HS-5 (cell line): ENCODE results near the gene FXYD5.
"Not testable (repeated sequence)": the region's sequence is repeated elsewhere in the genome, so short reads cannot be mapped to it uniquely, and the experiment has no call there.

Source experiments
- DNase-seq: peaks from one replicate; pipeline ENCODE4 v3.0.0-alpha.2; 2012; ENCODE audit warnings: low read depth

The FXYD5 gene

DNA sequence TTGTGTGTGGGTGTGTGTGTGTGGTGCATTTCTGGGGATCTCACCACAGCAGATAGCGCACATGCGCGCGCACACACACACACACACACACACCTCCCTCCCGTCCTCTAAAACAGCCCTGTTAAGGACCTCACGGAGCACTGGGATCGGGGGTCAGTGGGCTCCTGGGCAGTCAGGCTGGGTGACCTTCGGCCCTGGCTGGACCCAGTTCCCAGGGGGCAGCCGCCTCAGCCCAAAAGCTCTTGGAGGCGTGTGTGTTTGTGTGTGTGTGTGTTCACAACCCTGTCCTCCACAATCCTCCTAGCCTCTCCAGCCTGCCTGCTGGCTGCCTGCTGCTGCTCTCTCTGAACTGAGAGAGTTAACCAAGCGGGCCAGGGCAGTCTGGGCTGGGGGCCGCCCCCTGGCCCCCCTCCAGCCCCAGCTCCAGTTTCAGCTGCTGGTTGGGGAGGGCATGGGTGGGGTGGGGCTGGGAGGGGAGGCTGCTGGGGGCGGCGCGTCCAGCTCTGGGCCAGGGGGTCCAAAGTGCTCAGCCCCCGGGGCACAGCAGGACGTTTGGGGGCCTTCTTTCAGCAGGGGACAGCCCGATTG lies 16.1 kb upstream of the FXYD5 start, which contains the start of gene FXYD1:
FXYD1 (plus strand) TSS at position 520 of the 588 bp plus-strand sequence. CDS start 1,256 bp downstream, outside the sequence.
- no peak for DNase-seq

DNA sequence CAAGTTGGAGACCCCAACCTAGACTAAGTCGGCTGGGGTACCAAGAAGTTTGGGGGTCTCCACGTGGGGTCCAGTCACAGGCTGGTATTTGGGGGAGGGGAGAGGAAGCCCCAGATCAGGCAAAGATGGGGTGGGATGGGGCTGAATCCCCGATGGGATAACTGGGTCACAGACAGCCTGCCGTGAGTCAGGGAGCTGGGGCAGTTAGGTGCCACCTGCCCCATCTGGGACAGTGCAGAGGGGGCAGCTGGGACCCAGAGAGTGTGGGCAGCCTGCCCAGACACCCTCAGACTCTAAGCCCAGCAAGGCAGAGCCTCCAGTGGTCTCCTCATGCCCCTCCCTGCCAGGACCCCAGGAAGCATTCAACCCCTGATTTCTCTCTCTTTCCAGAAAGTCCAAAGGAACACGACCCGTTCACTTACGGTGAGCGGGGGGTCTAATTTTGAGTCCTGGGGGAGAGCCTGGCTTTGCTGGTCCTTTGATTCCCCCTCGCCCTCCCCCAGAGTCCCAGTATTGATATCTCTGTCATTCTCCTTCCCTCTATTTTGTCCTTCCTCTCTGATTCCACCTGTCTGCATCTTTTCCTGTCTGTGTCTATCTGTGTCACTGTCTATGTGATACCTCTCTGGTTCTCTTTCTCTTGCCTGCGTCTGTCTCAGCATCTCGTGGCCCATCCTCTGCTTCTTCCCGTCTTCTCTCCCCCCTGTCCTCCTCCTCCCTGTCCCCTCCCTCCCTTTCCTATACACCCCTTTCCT lies 14.2 kb upstream of the FXYD5 start:
- no peak for DNase-seq

DNA sequence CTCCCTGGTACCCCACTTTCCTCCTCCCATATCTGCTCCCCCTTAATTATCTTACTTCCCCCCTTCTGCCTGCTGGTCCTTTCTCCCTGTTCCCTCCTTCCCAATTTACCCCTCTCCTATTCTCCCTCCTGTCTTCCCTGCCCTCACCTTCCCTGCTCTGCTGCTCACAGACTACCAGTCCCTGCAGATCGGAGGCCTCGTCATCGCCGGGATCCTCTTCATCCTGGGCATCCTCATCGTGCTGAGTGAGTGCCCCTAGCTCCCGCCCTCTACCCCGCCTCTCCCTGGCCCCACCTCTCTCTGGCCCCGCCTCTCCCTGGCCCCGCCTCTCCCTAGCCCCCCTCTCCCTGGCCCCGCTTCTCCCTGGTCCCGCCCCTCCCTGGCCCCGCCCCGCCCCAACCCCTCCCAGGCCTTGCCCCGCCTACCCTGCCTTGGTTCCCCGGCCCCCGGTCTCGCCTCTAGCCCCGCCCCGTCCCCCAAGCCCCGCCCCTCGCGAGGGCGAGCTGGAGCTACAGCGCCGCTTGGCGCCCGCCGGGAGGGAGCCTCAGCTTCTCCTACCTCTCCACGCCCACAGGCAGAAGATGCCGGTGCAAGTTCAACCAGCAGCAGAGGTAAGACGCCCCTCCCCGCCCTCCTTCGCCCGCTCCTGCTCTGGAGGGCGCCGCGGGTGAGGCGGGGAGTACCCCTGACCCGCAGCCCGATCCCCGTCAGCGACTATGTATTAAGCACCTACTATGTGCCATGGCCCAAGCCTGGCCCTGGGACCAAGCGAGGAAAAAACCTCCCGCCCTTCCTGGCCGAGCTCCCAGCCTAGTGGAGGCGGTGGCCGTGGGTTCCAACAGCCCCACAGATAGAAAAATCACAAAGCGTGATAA lies 13.3 kb upstream of the FXYD5 start:
- DNase-seq = no peak

DNA sequence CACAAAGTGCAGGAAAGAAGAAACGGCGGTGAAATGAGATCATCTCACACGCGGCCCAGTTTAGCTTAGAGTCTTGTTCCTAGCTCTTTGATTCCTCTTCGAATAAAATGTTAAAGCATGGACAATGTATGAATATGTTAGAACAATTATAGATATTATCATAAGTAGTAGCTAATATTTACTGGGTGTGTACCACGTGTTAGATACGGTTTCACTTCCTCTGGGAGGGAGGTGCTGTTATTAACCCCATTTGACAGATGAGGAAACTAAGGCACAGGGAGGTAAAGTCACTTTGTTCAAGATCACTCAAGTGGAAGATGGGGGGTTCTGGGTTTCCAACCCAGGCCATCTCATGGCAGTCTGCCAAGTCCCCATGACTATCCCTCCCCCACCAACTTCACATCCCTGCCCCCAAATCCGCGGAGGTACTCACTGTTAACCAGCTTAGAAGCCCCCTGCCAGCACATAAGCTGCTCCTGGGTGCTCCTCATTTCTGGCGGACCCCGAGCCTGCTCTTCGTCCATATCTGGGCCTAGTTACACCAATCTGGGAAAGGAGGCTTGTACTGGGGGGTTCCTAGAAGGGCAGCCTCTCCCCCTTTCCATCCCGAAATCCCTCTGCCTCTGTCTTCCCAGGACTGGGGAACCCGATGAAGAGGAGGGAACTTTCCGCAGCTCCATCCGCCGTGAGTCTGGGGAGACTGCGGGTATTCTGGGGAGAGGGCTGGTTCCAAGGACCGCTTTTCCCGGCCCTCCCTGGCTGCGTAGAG lies 12.5 kb upstream of the FXYD5 start:
- no peak for DNase-seq

DNA sequence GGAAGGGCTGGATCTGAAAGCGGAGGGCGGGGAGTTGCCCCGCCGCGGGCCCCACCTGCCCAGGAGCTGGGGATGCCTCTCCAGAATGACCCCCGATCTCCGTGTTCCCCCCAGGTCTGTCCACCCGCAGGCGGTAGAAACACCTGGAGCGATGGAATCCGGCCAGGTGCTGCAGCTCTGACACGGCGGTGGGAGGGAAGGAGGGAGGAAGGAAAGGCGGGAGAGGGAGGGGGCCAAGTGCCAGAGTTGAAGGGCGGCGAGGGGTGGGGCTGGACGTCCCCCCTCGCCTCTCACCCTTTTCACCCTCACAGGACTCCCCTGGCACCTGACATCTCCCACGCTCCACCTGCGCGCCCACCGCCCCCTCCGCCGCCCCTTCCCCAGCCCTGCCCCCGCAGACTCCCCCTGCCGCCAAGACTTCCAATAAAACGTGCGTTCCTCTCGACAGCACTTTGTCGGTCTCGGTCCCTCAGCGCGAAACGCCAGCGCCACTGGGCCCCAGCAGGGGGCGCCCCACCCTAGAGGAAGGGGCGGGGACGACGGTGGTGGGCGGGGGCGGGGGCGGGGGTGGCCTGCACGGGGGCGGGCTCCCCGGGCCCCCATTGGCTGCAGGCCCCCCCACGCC lies 11.8 kb upstream of the FXYD5 start:
- no peak for DNase-seq

DNA sequence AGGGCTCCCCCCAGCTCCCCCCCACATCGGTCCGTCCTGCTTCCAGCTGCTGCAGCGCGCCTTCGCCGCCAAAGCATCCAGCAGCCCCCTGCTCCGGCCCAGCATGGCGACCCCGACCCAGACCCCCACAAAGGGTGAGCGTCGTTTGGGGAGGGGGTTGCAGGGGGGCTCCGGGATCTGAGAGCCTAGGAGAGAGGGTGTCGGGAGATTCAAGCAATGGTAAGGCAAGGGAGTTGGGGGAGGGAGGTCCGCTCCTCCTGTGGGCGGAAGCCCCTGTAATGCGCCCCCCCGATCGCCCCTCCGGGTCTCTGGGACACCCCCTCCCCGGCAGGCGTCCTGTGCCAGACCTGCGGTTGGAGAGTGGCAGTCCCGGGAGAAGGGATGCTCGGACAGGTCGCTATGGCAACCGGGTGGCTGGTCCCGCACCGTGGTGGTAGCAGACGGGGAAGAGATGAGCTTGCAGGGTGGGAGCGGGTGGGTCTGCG lies 11.3 kb upstream of the FXYD5 start, which contains the start of gene FXYD7:
FXYD7 (plus strand) TSS at position 25 of the 485 bp plus-strand sequence; CDS start at position 104, 79 bp downstream.
- DNase-seq = no peak

DNA sequence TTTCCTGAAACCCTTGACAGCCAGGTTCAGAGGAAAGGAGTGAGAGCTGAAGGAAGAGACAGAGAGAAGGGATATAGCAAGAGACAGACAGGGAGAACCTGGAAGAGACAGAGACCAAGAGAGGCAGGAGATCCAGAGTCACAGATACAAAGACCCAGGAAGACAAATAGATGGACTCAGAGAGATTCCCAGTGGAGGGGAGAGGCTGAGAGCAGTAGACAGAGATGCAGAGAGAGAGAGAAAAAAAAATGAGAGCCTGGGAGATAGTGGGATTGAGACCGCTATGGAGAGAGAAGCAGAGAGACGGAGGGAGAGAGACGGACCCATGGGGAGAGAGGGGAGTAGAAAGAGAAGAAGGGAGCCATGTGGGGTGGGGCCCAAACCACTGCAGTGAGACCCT lies 10.7 kb upstream of the FXYD5 start:
- DNase-seq = no peak

DNA sequence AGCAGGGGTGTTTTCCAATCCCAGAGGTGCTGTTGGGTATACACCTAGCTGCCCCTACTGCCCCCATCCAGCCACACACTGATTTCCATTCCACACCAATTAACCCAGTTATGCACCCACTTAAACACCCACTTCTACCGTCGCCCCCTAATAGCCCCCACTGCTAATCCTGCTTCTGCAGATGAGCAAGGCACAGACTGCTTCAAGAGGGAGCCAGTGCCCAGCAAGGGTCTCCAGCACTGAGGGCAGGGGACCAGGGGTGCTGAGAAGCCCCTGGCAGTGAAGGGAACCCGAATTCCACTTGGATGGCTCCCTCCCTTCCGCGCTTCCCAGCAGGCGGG lies 10.3 kb upstream of the FXYD5 start:
- DNase-seq = no peak

DNA sequence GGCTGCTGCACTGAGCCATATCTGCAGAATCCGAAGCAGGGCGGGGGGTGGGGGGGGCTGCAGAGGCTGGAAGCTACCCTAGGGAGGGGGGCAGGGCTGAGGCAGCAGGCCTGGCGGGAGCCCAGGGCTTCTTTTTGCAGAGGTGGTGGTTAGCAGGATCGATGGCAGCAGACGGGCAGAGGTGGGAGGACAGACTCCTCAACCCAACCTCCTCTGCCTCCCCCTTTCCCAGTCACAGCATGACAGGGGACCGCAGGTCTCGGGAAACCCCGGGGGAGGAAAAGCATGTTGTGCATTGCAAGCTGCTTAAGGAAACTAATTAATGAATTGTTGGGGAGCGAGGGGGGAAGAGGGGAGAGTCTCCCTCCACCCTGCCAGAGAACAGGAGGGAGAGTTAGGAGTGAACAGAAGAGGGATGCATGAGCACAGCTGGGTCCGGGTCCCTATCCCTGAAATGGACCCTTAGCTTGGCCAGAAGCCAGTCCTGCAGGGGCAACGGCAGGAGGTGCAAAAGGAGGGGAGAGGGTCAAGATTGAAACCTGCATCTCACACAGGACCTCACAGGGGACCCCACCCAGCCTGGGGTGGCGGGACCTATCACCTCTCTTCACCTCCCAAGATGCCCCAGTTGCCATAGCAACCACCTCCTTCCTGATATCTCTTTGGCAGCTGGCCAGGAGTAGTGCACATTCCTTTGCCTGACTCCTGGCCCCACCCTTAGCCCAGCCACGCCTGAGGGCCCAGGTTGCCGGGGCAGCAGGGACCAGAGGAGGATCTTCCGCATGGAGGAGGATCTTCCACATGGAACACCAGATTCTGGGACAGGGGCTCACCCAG lies 9.7 kb upstream of the FXYD5 start:
- DNase-seq = no peak

DNA sequence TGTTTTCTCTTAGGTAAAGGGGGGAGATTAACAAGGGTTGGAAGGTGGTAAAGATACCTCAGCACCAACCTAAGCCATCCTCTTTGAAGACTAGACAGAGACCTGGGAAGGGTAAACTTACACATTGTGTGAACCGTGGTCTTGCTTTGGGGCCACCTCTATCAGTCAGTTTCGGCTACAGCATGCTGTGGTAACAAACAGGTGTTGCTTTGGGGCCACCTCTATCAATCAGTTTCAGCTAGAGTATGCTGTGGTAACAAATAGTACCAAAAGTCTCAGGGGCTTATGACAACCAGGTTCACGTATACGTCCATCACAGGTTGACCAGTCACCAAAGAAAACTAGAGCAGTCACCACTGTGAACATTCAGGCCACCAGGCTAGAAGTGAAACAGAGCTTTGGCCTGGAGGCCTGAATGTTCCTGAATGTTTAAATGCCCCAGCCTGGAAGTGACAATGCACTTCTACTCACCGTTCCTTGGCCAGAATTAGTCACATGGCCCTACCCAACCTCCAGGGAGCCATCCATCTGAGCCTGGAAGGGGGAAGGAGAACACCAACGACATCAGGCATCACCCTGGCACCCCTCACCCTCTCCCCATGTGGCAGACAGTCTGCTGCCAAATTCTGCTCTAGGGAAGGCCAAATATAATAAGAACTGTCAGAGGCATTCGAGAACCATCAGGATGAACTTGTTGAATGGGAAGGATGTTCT lies 7.6 kb upstream of the FXYD5 start:
- DNase-seq = no peak

DNA sequence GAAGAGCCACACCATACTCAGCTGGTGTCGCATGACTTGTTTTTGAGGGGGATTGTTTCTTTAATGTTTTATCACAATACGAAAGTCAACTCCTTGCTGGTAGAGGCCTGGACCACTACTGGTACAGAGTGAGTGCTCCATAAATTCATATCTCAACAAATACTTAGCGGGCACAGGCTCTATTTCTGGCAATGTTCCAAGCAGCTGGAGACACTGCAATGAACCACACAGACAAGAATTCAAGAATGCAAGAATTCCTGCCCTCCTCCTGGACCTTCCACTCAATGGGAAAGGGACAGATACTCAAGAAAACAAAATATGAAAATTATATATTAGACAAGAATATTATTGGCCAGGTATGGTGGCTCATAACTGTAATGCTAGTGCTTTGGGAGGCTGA lies 5.1 kb upstream of the FXYD5 start:
- no peak for DNase-seq

DNA sequence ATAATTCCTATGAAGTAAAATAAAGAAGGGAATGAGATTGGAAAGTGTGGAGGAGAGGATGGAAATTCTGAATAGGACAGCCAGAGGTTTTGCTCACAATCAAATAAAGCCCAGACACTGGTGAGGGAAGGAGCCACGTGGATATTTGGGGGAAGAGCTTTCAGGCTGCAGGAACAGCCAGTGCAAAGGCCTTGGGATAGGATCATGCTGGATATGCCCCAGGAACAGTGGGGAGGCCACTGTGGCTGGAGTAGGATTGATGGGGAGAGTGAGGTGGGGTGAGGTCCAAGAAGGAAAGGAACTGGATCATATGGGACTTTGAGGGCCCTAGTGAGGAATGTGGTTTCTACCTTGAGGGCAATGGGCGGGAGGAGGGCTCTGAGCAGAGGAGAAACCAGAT lies 4.1 kb upstream of the FXYD5 start:
- no peak for DNase-seq

DNA sequence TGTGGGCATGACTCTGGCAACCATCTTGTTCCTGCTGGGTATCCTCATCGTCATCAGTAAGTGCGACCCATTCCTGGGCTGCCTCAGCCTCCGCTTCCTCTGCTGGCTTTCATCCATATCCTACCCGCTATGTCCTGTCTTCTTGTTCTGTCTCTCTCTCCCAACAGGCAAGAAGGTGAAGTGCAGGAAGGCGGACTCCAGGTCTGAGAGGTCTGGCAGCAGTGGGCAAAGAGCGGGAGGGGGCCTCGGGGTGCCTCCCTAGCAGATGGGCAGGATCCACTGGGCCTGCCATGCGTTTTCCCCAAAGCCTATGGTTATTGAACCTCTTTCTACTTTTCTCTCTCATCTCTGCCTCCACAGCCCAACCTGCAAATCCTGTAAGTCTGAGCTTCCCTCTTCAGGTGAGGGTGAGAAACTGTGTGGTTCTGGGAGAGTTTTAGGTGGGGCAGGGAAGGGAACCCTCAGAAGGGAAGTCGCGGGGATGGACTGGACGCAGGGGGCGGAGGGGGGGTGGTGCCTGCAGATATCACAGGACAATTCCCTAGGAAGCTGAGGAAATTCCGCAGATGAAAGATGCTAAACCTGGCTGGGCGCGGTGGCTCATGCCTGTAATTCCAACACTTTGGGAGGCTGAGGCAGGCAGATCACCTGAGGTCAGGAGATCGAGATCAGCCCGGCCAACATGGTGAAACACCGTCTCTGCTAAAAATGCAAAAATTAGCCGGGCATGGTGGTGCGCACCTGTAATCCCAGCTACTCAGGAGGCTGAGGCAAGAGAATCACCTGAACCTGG lies 3.1 kb upstream of the FXYD5 start:
- DNase-seq = no peak

DNA sequence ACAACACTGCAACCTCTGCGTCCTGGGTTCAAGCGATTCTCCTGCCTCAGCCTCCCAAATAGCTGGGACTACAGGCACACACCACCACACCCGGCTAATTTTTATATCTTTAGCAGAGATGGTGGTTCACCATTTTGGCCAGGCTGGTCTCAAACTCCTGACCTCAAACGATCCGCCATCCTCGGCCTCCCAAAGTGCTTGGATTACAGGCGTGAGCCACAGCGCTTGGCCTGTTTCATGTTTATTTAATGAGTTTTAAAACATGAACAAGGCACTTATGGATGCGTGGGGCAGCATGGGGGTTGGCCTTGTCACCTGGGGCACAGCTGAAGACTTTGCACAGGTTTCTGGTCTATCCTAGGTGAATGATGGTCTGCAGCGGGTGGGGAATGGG lies 1.4 kb upstream of the FXYD5 start:
- not testable (repeated sequence) for DNase-seq

DNA sequence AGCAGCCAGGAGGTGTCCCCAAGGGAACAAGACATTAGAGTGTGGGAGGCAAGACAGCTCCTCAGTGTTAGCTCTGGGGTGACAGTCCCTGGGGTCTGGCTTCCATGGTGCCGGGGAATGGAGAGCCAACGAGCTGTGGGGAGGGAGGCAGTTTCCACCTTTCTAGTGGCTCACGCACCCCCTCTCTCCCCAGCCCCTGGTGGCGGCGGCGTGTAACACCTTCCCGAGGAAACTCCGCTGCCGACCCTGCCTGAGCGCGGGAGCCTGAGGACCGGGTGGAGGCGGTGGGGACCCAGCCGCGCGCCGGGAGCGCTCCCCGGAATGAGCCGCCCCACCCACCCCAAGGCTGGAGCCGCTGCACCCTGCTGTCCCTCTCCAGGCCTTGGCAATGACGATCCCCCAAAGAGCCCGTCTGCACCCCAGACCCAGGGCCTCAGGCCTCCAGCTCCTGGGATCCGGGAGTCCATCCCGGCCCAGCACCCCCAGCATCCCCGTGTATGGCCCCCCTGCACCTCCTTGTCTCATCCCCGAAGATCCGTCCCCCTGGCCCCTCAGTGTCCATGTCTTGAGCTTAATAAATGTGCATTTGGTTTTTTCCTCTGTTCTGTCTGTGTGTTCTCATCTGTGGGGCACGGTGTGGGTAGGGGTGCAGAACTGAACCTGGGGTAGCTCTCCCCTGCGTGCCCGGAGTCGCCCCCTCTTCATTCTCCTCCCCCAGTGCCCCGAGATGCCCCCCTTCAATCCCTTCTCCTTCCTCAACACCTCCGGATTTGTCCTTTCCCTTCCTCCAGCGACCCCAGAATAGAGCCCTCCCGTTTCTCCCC lies 622 bp upstream of the FXYD5 start:
- DNase-seq = no peak

DNA sequence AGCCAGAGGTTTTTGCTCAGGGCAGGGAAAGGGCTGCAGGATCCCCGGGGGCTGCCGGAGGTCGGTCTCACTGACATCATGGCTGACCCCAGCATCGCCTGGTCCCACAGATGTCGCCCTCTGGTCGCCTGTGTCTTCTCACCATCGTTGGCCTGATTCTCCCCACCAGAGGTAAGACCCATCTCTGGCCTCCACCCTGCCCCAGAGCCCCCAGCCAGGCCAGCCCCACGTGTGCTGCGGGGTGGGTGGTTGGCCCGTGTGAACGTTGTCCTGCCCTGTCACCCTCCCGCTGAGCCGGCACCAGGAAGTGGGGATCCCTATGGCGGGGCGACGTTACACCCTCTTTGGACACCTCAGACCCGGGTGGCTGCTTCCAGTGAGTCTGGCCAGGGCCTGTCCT lies 906 bp downstream of the FXYD5 start:
- DNase-seq = no peak

DNA sequence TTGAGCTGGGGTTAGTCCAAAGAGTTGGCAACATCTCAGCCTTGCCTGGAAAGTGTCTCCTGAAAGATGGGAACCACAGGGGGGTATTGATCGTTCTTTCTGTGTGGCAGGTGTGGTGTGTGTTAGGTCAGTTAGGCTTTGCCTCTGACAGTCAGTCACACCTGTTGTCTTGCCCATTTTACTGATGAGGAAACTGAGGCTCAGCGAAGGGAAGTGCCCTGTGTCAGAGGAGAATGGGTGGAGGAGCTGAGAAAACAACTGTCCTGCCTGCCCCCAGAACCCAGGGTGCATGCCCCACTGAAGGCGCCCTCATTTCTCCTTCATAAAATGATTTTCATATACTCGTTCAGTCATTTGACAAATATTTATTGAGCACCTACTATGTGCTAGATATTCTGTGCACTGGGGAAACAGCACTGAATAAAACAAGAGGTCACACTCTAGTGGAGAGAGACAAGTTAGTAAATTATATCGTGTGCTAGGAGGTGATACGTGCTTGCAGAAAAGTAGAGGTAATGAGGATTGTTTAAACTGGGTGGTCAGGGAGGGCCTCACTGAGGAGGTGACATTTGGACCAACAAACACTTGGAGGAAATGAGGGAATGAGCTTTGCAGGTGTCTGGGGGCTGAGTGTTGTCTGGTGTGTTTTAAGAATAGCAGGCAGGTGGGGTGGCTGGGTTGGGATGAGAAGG lies 1.6 kb downstream of the FXYD5 start:
- no peak for DNase-seq

DNA sequence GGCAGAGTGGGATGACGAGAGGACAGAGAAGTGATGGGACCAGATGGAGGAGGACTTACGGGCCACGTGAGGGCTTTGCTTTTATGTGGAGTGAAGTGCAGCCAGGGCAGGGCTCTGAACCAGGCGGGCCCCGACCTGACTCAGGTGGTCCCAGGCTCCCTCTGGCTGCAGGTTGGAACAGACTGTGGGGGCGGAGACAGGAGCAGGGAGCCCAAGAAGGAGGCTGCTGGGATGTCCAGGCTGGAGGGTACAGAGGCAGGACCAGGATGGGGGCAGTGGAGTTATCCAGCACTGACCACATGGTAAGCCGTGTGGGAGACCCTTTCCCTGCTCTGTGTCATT lies 2.1 kb downstream of the FXYD5 start:
- no peak for DNase-seq
